ENCODE results near the gene TPRN.

DNA sequence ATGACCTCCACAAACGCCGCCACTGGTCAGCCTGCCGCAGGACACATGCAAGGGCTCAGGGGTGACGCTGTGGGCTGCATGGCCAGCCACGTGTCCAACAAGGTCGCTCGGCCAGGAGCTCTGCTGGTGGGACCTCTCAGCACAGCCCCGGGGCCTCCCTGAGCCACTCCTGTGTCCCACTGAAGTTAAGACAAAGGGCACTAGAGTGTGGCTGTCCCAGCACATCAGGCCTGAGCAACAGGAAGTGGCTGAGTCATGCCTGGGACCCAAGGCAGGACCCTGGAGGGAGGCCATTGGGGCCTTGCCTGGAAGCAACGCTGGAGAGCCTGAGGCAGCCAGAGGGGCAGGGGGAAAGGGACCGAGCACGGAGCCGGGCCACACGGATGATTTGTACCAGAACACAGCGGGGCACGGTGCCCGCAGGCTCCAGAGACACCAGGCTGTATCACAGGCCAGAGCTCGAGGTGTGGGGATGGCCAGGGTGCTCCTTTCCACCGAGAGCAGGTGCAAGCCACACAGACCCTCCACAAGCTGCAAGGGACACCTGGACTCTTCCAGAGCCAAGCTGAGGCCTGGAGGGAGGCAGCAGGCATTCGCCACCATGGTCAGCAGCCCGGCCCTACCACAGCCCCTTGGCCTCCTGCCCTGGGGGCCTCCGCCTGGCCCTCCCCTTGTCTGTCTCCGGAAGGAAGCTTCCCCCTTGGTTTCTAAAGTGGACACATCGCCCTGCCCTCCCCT lies 22.2 kb downstream of the TPRN start:
- TF ChIP-seq, protein P1, sequence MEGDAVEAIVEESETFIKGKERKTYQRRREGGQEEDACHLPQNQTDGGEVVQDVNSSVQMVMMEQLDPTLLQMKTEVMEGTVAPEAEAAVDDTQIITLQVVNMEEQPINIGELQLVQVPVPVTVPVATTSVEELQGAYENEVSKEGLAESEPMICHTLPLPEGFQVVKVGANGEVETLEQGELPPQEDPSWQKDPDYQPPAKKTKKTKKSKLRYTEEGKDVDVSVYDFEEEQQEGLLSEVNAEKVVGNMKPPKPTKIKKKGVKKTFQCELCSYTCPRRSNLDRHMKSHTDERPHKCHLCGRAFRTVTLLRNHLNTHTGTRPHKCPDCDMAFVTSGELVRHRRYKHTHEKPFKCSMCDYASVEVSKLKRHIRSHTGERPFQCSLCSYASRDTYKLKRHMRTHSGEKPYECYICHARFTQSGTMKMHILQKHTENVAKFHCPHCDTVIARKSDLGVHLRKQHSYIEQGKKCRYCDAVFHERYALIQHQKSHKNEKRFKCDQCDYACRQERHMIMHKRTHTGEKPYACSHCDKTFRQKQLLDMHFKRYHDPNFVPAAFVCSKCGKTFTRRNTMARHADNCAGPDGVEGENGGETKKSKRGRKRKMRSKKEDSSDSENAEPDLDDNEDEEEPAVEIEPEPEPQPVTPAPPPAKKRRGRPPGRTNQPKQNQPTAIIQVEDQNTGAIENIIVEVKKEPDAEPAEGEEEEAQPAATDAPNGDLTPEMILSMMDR (IDR thresholded peaks at IDR 0.05) = no peak
- TF ChIP-seq POLR2A (IDR thresholded peaks at IDR 0.05) = no peak
